Measurements from ENCODE around the gene CACNG3. TPM values are rescaled to one million over a fixed set of nuclear protein-coding genes. Genes with fewer than 3 reads are reported as not detected.
"Not testable (repeated sequence)": the region's sequence is repeated elsewhere in the genome, so short reads cannot be mapped to it uniquely, and the experiment has no call there.

Gene CACNG3
- total RNA-seq, 1 donor from 2014 or later, result not detected

DNA sequence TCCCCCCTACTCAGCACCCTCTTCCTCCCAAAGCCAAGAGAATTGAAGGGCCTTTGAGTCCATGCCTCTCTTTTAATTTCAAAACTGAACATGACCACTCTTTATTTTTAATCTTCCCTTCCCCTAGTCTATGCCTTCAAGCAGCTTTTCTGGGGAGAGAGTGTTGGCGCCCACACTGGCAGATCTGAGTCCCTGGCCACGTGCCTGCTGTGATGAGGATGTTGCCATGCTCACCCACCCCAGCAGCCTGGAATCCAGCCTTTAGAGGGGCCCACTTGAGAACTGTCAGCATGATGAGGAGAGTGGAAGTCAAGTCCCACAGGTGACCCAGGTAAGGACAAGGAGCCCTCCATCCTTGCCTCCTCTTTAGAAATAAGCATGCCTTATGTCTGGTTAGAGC lies 20.3 kb upstream of the CACNG3 start:
- Mint-ChIP-seq H3K9me3 (no peaks in the 10 kb centered on the region), H3K36me3 (no peaks in the 10 kb centered on the region), H3K27me3 (peaks cover 8% of the 10 kb centered on the region), H3K4me1 (ENCODE audit: unreplicated experiment) (no peaks in the 10 kb centered on the region), H3K4me3 (no peak overlapping the region), H3K27ac (no peak overlapping the region)
- TF ChIP-seq CTCF (conservative IDR thresholded peaks at IDR 0.05), result no peak
- DNase-seq (ENCODE audit: extremely low spot score, unreplicated experiment), result no peak

DNA sequence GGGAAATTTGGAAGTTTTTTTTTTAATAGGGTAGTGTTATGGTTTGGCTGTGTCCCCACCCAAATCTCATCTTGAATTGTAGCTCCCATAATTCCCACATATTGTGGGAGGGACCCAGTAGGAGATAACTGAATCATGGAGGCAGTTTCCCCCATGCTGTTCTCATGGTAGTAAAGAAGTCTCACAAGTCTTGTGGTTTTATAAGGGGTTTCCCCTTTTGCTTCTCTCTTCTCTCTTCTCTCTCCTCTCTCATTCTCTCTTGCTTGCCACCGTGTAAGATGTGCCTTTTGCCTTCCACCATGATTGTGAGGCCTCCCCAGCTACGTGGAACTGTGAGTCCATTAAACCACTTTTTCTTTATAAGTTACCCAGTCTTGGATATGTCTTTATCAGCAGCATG lies 17.3 kb upstream of the CACNG3 start:
- H3K36me3 Mint-ChIP-seq; DNase-seq (ENCODE audit: extremely low spot score, unreplicated experiment); H3K4me3 Mint-ChIP-seq; H3K4me1 Mint-ChIP-seq (ENCODE audit: unreplicated experiment); H3K9me3 Mint-ChIP-seq; H3K27ac Mint-ChIP-seq: not testable (repeated sequence)
- peaks cover 13% of the 10 kb centered on the region for H3K27me3 Mint-ChIP-seq

DNA sequence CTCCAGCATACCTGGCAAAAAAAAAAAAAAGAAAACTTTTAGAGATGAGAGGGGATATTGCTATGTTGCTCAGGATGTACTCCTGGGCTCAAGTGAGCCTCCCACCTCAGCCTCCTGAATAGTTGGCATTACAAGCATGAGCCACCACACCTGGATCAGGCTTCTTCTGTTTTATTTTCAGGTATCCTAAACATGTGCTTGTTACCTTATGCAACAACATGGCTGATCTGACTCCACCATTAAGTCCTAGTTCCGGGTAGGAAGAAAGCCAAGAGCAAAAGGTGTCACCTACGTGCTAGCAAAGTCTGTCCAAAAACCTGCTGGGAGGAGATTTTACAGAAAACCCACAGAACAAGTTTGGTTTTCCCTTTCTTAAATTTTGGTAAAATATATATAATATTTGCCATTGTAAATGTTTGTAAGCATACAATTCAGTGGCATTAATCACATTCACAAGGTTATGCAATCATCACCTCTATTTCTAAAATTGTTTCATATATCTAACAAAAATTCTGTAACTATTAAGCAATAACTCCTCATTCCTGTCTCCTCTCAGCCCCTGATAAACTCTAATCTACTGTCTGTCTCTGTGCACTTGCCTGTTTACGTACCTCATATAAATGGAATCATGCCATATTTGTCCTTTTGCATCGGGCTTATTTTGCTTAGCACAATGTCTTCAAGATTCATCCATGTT lies 9.1 kb upstream of the CACNG3 start:
- Mint-ChIP-seq H3K27ac (no peak overlapping the region), H3K36me3 (no peaks in the 10 kb centered on the region), H3K9me3 (no peaks in the 10 kb centered on the region), H3K4me3 (no peak overlapping the region), H3K4me1 (ENCODE audit: unreplicated experiment) (no peaks in the 10 kb centered on the region), H3K27me3 (peaks cover 40% of the 10 kb centered on the region)
- no peak for TF ChIP-seq CTCF (conservative IDR thresholded peaks at IDR 0.05)
- no peak for DNase-seq (ENCODE audit: extremely low spot score, unreplicated experiment)

DNA sequence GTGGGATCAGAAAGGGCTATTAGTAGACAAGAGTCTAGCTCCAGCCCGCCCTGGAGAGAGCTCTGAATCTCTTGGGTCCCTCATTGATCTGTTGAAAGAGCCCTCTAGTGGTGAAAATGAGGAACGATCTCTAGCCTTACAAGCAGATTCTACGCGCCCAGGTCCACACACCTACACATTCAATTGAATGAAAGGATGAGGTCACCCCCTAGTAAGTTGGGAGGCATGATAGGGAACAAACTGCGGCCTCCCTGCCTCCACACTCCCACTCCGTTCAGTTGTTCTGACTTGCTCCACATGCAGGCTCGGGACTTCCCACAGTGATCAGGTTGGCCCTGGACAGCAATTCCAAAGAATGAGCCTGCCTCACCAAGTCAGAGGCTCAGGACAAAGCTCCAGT lies 2.9 kb upstream of the CACNG3 start:
- H3K36me3 Mint-ChIP-seq, result no peaks in the 10 kb centered on the region
- H3K27me3 Mint-ChIP-seq, result peaks cover 72% of the 10 kb centered on the region
- no peak for DNase-seq (ENCODE audit: extremely low spot score, unreplicated experiment)
- H3K9me3 Mint-ChIP-seq, result no peaks in the 10 kb centered on the region
- H3K27ac Mint-ChIP-seq, result no peak overlapping the region
- TF ChIP-seq CTCF (conservative IDR thresholded peaks at IDR 0.05), result peak; percentile 81
- no peak overlapping the region for H3K4me3 Mint-ChIP-seq
- no peaks in the 10 kb centered on the region for H3K4me1 Mint-ChIP-seq (ENCODE audit: unreplicated experiment)

- Mint-ChIP-seq H3K4me1 (ENCODE audit: unreplicated experiment) (no peaks in the 10 kb centered on the region), H3K36me3 (no peaks in the 10 kb centered on the region), H3K4me3 (no peak overlapping the region), H3K9me3 (no peaks in the 10 kb centered on the region), H3K27ac (no peak overlapping the region), H3K27me3 (peaks cover 77% of the 10 kb centered on the region)
- no peak for DNase-seq (ENCODE audit: extremely low spot score, unreplicated experiment)
- TF ChIP-seq CTCF (conservative IDR thresholded peaks at IDR 0.05), result no peak
Observed at GRCh38 chr16:24257958-24258357, 1.8 kb downstream of the CACNG3 start.

DNA sequence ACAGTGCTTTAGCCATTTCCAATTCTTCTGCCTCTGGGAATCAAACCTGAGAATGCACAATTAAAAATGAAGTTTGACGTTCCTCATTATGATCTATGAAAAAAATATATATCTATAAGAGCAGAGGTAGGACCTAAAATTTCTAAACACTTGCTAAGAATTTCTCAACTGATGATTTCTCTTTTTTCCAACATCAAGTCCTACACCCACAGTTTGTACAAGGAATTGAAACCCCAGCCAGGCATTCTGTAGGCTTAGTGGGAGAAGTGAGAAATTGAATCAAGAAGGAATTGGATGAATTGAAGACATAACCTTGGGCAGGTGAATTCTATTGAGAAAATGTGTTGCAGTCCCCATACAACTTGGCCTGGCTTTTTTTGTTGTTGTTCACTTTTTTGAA lies 2.7 kb downstream of the CACNG3 start:
- H3K9me3 Mint-ChIP-seq, result no peaks in the 10 kb centered on the region
- H3K4me3 Mint-ChIP-seq, result no peak overlapping the region
- H3K36me3 Mint-ChIP-seq, result no peaks in the 10 kb centered on the region
- peaks cover 72% of the 10 kb centered on the region for H3K27me3 Mint-ChIP-seq
- no peaks in the 10 kb centered on the region for H3K4me1 Mint-ChIP-seq (ENCODE audit: unreplicated experiment)
- TF ChIP-seq CTCF (conservative IDR thresholded peaks at IDR 0.05), result no peak
- no peak overlapping the region for H3K27ac Mint-ChIP-seq
- DNase-seq (ENCODE audit: extremely low spot score, unreplicated experiment), result no peak
